HepG2 (cell line): Measurements from ENCODE around the gene FGFR4. TPM values are rescaled to one million over a fixed set of nuclear protein-coding genes. Genes with fewer than 3 reads are reported as not detected.

Source experiments
- ARID2 ChIP-seq: sonication (generic); formaldehyde crosslinking; IDR thresholded peaks from 2 replicates; pipeline ENCODE4 v1.8.1; 2022; ENCODE audit warnings: mild to moderate bottlenecking, missing genetic modification reagents, borderline replicate concordance
- BCL6 ChIP-seq: IDR thresholded peaks from 2 replicates; pipeline ENCODE4 v1.6.1; 2016; ENCODE audit warnings: missing genetic modification reagents, missing compliant biosample characterization
- CBFB ChIP-seq: sonication (generic); formaldehyde crosslinking; IDR thresholded peaks from 2 replicates; pipeline ENCODE4 v1.4.0; 2020; ENCODE audit warnings: missing genetic modification reagents
- DPF2 ChIP-seq: sonication (generic); formaldehyde crosslinking; IDR thresholded peaks from 2 replicates; pipeline ENCODE4 v1.4.0; 2020; ENCODE audit warnings: mild to moderate bottlenecking, low read depth, missing genetic modification reagents, borderline replicate concordance
- HDAC1 ChIP-seq: sonication (generic); formaldehyde crosslinking; IDR thresholded peaks from 2 replicates; pipeline ENCODE4 v1.5.1; 2020; ENCODE audit warnings: mild to moderate bottlenecking, missing genetic modification reagents
- HMGA1 ChIP-seq: sonication (generic); formaldehyde crosslinking; conservative IDR thresholded peaks from 2 replicates; pipeline ENCODE4 v1.4.0; 2020; ENCODE audit warnings: missing genetic modification reagents
- IRX3 ChIP-seq: sonication (generic); formaldehyde crosslinking; IDR thresholded peaks from 2 replicates; pipeline ENCODE4 v1.8.1; 2023; ENCODE audit warnings: mild to moderate bottlenecking, low read depth, missing genetic modification reagents, borderline replicate concordance
- NONO ChIP-seq, 2 experiments: fragments of 450-650 bp in 1 of 2; sonication (generic) in 1 of 2; formaldehyde crosslinking in 1 of 2; IDR thresholded peaks in 1 of 2; conservative IDR thresholded peaks in 1 of 2; 2 replicates each; pipeline versions ENCODE4 v1.6.1 to v1.8.0; 2017 to 2022; ENCODE audit warnings: mild to moderate bottlenecking in 1 of 2, missing genetic modification reagents in 1 of 2, moderate library complexity in 1 of 2
- POLR2G ChIP-seq: fragments of 200-400 bp; formaldehyde crosslinking; IDR thresholded peaks from 2 replicates; pipeline ENCODE4 v1.6.1; 2018; ENCODE audit warnings: mild to moderate bottlenecking, low read depth, low read length, moderate library complexity
- RBM39 ChIP-seq: fragments of 200-400 bp; formaldehyde crosslinking; IDR thresholded peaks from one replicate; pipeline ENCODE4 v1.6.1; 2018; ENCODE audit warnings: antibody characterized with exemption, mild to moderate bottlenecking, low read depth, low read length; ENCODE audit not compliant: poor library complexity, severe bottlenecking
- SP4 ChIP-seq: sonication (generic); formaldehyde crosslinking; IDR thresholded peaks from 2 replicates; pipeline ENCODE4 v1.8.1; 2023; ENCODE audit warnings: mild to moderate bottlenecking, missing genetic modification reagents
- ZBTB38 ChIP-seq: sonication (generic); formaldehyde crosslinking; IDR thresholded peaks from 2 replicates; pipeline ENCODE4 v1.5.1; 2020; ENCODE audit warnings: mild to moderate bottlenecking, missing genetic modification reagents
- ZFP36L1 ChIP-seq: sonication (generic); formaldehyde crosslinking; IDR thresholded peaks from 2 replicates; pipeline ENCODE4 v1.8.0; 2022; ENCODE audit warnings: mild to moderate bottlenecking, missing genetic modification reagents, moderate library complexity
- ZNF781 ChIP-seq: sonication (generic); formaldehyde crosslinking; IDR thresholded peaks from 2 replicates; pipeline ENCODE4 v1.5.1; 2020; ENCODE audit warnings: borderline replicate concordance, mild to moderate bottlenecking, missing genetic modification reagents; ENCODE audit errors: not compliant biosample characterization
- ZSCAN21 ChIP-seq: sonication (generic); formaldehyde crosslinking; IDR thresholded peaks from 2 replicates; pipeline ENCODE4 v1.8.0; 2022; ENCODE audit warnings: mild to moderate bottlenecking, missing genetic modification reagents, moderate library complexity, borderline replicate concordance
- polyA plus RNA-seq, 8 experiments: library from polyadenylated mRNA; depleted of rRNA in 3 of 8; stranded (reverse) in 7 of 8; unstranded in 1 of 8; fragments of >200 nt; fragmentation: Illumina TruSeq in 4 of 8; extraction: Trizol in 4 of 8; gene quantifications; 2 replicates each; pipeline versions ENCODE4 v1.2.1 to v1.2.3, GENCODE V29; 2011 to 2016; ENCODE audit warnings: low read depth in 4 of 8, missing spikeins in 1 of 8, mixed read lengths in 1 of 8; ENCODE audit not compliant: insufficient read depth in 1 of 8
- total RNA-seq, 5 experiments: library from RNA; depleted of rRNA; stranded (reverse); fragments of >200 nt; fragmentation: Illumina TruSeq; extraction: Trizol; gene quantifications; 2 replicates each; pipeline ENCODE4 v1.2.3, GENCODE V29; 2016; ENCODE audit warnings: low read depth in 1 of 5
- TF ChIP-seq, protein P1 (sequence below): sonication (generic); formaldehyde crosslinking; IDR thresholded peaks from 2 replicates; pipeline ENCODE4 v1.4.0; 2020; ENCODE audit warnings: missing genetic modification reagents
- TF ChIP-seq, protein P2 (sequence below): sonication (generic); formaldehyde crosslinking; IDR thresholded peaks from 2 replicates; pipeline ENCODE4 v1.4.0; 2020; ENCODE audit warnings: missing genetic modification reagents, mild to moderate bottlenecking, borderline replicate concordance
- TF ChIP-seq, protein P3 (sequence below): sonication (generic); formaldehyde crosslinking; IDR thresholded peaks from 2 replicates; pipeline ENCODE4 v1.8.0; 2022; ENCODE audit warnings: mild to moderate bottlenecking, missing genetic modification reagents, moderate library complexity
- TF ChIP-seq, protein P4 (sequence below): sonication (generic); formaldehyde crosslinking; IDR thresholded peaks from 2 replicates; pipeline ENCODE4 v1.4.0; 2020; ENCODE audit warnings: missing genetic modification reagents, borderline replicate concordance

FGFR4 gene
- total and polyA plus RNA-seq, 2 of the 13 experiments (the other 11 are each of a cell fraction or from before 2014, with no cell fraction given) = 129 to 219 TPM

DNA sequence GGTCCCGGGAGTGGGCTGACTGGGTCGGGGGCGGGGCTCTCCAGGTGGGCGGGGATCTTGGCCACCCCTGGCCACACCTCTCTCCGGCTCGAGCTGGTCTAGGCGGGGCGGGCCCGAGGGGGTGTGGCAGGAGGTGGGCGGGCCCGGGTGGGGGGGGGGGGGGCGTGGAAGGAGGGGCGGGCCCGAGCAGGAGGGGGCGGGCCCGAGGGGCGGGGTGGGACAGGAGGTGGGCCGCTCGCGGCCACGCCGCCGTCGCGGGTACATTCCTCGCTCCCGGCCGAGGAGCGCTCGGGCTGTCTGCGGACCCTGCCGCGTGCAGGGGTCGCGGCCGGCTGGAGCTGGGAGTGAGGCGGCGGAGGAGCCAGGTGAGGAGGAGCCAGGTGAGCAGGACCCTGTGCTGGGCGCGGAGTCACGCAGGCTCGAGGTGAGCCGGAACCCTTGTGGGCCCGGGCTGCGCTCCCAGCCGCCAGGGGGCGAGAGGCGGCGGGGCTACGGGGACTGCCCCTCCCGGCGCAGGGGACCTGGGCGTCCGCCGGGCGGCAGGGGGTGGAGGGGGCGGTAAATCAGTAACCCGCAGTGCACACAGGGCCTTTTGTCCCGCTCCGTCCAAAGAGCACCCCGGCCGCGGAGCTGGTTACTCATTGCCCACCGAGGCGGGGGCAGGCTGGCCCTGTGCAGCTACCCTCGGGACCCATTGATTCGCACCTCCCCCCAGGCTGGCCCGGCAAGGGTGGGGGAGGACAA, at the start of gene FGFR4 (continued):
- TF ChIP-seq, protein P1, sequence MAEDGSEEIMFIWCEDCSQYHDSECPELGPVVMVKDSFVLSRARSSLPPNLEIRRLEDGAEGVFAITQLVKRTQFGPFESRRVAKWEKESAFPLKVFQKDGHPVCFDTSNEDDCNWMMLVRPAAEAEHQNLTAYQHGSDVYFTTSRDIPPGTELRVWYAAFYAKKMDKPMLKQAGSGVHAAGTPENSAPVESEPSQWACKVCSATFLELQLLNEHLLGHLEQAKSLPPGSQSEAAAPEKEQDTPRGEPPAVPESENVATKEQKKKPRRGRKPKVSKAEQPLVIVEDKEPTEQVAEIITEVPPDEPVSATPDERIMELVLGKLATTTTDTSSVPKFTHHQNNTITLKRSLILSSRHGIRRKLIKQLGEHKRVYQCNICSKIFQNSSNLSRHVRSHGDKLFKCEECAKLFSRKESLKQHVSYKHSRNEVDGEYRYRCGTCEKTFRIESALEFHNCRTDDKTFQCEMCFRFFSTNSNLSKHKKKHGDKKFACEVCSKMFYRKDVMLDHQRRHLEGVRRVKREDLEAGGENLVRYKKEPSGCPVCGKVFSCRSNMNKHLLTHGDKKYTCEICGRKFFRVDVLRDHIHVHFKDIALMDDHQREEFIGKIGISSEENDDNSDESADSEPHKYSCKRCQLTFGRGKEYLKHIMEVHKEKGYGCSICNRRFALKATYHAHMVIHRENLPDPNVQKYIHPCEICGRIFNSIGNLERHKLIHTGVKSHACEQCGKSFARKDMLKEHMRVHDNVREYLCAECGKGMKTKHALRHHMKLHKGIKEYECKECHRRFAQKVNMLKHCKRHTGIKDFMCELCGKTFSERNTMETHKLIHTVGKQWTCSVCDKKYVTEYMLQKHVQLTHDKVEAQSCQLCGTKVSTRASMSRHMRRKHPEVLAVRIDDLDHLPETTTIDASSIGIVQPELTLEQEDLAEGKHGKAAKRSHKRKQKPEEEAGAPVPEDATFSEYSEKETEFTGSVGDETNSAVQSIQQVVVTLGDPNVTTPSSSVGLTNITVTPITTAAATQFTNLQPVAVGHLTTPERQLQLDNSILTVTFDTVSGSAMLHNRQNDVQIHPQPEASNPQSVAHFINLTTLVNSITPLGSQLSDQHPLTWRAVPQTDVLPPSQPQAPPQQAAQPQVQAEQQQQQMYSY (CRISPR knock-in tag) = peak; percentile 60
- TF ChIP-seq, protein P2, sequence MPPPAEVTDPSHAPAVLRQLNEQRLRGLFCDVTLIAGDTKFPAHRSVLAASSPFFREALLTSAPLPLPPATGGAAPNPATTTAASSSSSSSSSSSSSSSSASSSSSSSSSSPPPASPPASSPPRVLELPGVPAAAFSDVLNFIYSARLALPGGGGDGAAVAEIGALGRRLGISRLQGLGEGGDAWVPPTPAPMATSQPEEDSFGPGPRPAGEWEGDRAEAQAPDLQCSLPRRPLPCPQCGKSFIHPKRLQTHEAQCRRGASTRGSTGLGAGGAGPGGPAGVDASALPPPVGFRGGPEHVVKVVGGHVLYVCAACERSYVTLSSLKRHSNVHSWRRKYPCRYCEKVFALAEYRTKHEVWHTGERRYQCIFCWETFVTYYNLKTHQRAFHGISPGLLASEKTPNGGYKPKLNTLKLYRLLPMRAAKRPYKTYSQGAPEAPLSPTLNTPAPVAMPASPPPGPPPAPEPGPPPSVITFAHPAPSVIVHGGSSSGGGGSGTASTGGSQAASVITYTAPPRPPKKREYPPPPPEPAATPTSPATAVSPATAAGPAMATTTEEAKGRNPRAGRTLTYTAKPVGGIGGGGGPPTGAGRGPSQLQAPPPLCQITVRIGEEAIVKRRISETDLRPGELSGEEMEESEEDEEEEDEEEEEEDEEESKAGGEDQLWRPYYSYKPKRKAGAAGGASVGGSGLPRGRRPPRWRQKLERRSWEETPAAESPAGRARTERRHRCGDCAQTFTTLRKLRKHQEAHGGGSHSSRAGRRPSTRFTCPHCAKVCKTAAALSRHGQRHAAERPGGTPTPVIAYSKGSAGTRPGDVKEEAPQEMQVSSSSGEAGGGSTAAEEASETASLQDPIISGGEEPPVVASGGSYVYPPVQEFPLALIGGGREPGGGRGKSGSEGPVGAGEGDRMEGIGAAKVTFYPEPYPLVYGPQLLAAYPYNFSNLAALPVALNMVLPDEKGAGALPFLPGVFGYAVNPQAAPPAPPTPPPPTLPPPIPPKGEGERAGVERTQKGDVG = peak; percentile 89; the same call in 1 of the 2 replicates
- TF ChIP-seq ARID2 (no peak), ZBTB38 (CRISPR knock-in tag) (peak; percentile 92), ZSCAN21 (CRISPR knock-in tag) (peak; percentile 80; the same call in 1 of the 2 replicates), IRX3 (CRISPR knock-in tag) (no peak), DPF2 (CRISPR knock-in tag) (no peak), POLR2G (peak; percentile 90), CBFB (CRISPR knock-in tag) (peak; percentile 82), ZNF781 (no peak), HDAC1 (peak; percentile 92), NONO (IDR thresholded peaks at IDR 0.05) (no peak), NONO (CRISPR knock-in tag; conservative IDR thresholded peaks at IDR 0.05) (peak; percentile 96), RBM39 (no peak), HMGA1 (CRISPR knock-in tag) (no peak), BCL6 (peak; percentile 24; the same call in 1 of the 2 replicates), ZFP36L1 (peak; percentile 86; the same call in 1 of the 2 replicates), SP4 (peak; percentile 97)
- TF ChIP-seq, protein P3, sequence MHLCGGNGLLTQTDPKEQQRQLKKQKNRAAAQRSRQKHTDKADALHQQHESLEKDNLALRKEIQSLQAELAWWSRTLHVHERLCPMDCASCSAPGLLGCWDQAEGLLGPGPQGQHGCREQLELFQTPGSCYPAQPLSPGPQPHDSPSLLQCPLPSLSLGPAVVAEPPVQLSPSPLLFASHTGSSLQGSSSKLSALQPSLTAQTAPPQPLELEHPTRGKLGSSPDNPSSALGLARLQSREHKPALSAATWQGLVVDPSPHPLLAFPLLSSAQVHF = no peak
- TF ChIP-seq, protein P4, sequence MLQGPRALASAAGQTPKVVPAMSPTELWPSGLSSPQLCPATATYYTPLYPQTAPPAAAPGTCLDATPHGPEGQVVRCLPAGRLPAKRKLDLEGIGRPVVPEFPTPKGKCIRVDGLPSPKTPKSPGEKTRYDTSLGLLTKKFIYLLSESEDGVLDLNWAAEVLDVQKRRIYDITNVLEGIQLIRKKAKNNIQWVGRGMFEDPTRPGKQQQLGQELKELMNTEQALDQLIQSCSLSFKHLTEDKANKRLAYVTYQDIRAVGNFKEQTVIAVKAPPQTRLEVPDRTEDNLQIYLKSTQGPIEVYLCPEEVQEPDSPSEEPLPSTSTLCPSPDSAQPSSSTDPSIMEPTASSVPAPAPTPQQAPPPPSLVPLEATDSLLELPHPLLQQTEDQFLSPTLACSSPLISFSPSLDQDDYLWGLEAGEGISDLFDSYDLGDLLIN = peak; percentile 83
